ENCODE measurements around the gene PSMA4.
"Not testable (repeated sequence)": the region's sequence is repeated elsewhere in the genome, so short reads cannot be mapped to it uniquely, and the experiment has no call there.

The PSMA4 gene

DNA sequence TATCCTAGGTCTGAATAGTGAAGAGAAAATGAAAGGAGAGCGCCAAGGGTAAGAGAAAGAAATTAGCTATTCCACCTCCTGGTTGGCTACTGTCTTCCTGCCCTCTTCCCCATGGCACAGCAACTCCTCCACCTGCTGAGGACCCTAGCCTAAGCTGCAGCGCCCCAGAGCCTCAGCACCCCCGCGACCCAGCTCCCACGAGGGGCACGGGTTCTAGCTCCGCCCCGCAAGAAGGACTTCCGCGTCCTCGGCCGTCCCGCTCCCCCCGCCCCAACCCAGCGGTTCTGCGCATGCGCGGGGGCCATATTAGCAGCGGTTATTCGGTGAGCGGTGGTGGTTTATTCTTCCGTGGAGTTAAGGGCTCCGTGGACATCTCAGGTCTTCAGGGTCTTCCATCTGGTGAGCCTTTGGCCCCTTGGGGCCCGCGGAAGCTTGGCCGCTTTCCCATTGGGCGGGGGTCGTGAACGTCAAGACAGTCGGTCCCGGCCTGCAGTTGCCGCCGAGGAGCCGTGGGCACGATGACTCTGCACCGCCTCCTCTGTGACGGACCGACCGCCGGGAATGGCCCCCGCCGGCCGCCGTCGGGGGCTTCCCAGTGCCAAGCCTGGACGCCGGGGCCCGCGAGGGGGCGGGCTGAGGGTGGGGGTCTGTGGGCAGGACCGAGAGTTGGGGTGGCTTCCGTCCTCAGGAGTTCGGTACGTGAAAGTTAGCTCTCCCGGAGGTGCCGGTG is at the start of gene PSMA4:
TSS of gene PSMA4 (plus strand) at position 304 of the 730 bp plus-strand sequence. CDS start 1,484 bp downstream, outside the sequence.
- DNase-seq (ENCODE audit: low read depth in 1 of 2, low spot score in 1 of 2), result peak; percentile 90 to 92

DNA sequence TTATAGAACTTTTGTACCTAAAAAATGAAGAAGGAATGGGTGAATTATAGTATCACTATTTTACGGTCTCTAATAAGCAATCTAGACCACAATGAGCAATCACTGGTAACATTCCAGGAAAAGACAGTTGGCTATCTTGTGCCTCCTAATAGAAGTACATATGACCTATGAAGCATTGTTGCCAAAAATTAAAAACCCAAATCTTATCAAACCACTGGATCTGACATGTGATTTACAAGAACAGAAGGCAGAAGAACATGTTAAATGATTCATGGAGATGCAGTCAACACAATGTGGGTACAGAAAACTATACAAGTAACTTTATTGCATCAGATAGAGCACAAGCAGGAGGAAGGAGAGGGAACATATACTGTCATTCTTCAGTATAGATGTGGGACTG is 47.4 kb upstream of the PSMA4 start:
- DNase-seq (ENCODE audit: low read depth in 1 of 2, low spot score in 1 of 2), result no peak

DNA sequence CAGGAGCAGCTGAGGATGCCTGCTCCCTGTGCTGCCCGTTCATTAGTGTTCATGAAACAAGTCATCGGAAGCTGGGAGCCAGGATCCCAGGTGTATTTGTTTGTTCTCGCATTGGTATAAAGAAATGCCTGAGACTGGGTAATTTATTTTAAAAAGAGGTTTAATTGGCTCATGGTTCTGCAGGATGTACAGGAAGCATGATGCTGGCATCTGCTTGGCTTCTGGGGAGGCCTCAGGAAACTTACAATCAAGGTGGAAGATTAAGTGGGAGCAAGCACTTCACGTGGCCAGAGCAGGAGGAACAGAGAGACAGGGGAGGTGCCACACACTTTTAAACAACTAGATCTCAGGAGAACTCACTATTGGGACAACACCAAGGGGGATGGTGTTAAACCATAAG is 38.4 kb upstream of the PSMA4 start:
- DNase-seq (ENCODE audit: low read depth in 1 of 2, low spot score in 1 of 2), result no peak

DNA sequence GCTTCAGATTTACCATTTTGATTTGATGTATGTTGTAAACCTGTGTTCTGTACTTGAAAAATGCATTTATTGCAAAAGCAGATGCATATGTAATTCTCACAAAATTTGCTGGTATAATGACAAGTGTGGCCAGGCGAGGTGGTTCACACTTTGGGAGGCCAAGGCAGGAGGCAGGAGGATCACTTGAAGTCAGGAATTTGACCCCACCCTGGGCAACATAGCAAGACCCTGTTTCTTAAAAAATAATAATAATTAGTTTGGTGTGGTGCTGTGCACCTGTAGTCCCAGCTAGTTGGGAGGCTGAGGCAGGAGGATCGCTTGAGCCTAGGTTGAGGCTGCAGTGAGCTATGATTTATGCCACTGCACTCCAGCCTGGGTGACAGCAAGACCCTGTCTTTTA is 37.6 kb upstream of the PSMA4 start:
- DNase-seq (ENCODE audit: low read depth in 1 of 2, low spot score in 1 of 2), result no peak

DNA sequence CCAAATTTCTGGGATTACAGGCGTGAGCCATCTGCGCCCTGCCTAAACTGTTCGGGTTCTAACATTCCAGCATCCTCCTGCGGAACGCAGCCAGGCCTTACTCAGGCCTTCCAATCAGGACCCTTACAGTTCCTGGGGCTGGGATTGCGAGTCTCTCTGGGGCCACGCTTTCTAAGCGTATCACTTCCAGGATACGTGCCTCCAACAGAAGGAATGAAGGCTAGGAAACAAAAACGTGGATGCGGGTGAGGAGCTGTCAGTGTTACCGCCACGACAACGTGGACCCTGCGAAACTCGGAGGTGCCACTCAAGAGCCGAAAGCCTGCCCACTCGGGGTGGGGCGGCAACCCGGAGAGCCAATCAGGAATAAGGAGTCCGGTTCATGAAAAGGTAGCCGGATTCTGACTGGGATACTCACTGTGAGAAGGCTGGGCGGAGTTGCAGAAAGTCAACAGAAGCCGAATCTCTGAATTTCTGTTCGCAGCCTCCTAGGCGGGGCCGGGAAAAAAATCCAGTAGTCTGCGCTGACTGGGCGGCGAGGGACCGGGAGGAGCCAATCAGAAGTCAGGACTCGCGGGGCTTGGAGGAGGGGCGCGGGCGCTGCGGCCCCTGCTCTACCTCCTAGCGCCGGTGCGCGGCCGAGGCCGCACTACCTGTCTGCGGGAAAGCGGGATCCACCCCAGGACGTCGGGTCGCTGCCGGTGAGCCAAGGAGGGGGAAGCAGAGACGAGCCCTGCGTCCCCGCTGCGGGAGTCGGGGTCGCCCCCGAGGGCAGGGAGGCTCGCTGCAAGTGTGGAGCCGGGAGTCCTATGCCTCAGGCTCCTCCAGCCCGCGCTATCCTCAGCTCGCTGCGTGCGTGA is 33.0 kb upstream of the PSMA4 start, which contains the start of gene HYKK:
TSS of gene HYKK (plus strand) at position 607 of the 860 bp plus-strand sequence. CDS start 5,512 bp downstream, outside the sequence.
- DNase-seq (ENCODE audit: low read depth in 1 of 2, low spot score in 1 of 2), result peak; percentile 32 to 57

DNA sequence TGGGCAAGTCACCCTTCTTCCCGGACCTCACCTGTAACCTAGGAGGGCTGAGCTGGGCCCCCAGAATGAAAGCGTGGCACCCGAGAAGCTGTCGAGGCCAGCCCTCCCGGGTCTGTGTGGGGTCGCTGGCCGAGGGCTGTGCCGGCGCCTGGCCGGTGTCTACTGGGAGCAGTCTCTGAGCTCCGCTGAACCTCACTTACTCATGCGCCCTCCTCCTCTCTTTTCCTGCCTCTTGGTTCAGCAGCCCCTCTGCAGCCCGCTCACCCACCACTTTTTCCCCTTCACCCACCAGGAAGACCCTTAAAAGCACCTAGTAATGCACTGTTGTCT is 32.4 kb upstream of the PSMA4 start:
- no peak for DNase-seq (ENCODE audit: low read depth in 1 of 2, low spot score in 1 of 2)

DNA sequence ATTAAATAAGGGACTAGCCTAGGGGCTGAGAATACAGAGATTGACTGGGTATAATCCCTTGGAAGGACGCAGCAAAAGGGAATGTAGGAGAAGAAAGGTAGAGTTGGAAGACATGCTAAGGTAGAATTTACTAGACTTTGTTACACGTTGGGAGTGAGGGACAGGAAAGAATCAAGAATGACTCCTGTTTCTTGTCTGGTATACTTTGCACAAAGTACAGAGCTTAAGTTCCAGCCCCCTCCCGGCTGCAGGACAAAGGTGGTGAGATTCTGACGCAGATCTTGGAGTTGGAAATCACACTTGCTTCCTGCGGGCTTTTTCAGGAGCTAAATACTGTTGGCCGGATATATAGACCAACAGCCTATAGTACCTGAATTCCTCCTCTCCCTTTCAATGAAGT is 32.0 kb upstream of the PSMA4 start:
- no peak for DNase-seq (ENCODE audit: low read depth in 1 of 2, low spot score in 1 of 2)

DNA sequence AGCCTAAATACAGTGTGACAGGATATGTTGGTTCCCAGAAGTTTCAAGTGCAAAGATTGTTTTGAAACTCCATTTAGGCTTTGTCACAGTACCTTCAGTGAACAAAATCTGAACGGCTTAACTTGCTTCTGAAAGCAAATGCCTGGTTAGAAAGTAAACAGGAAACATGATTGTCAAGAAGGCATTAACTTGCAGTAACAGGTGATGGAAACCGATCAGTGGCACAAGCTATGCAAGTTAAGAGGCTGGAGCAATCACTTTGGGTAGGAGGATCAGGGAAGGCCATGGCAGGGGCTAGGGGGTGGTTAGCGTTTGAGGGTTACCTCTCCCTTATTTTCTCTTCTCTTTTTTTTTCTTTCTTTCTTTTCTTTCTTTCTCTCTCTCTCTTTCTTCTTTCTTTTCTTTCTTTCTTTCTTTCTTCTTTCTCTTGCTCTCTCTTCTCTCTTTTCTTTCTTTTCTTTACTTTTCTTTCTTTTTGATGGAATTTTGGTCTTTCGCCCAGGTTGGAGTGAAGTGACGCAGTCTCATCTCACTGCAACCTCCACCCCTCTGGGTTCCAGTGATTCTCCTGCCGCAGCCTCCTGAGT is 30.4 kb upstream of the PSMA4 start:
- no peak for DNase-seq (ENCODE audit: low read depth in 1 of 2, low spot score in 1 of 2)

DNA sequence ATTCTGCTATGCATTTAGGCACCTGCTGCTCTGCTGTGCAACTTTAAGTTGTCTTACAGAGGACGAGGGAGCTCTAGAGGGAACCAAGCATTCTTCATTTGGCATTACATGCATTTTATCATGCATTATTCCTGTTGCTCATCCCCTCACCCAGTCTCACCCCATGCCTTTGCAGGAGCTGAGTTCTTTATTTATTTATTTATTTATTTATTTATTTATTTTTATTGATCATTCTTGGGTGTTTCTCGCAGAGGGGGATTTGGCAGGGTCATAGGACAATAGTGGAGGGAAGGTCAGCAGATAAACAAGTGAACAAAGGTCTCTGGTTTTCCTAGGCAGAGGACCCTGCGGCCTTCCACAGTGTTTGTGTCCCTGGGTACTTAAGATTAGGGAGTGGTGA is 20.2 kb upstream of the PSMA4 start:
- DNase-seq (ENCODE audit: low read depth in 1 of 2, low spot score in 1 of 2), result not testable (repeated sequence)

DNA sequence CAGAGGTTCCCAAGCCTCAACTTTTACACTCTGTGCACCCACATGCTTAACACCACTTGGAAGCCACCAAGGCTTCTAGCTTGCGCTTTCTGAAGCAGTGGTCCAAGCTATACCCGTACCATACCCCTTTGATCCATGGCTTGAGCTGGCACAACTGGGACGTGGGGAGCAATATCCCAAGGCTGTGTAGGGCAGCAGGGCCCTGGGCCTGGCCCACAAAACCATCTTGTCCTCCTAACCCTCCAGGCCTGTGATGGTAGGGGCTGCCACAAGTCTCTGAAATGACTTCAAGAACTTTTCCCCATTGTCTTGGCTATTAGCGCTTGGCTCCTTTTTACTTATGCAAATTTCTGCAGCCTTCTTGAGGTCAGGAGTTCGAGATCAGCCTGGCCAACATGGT is 16.0 kb upstream of the PSMA4 start:
- DNase-seq (ENCODE audit: low read depth in 1 of 2, low spot score in 1 of 2), result no peak

DNA sequence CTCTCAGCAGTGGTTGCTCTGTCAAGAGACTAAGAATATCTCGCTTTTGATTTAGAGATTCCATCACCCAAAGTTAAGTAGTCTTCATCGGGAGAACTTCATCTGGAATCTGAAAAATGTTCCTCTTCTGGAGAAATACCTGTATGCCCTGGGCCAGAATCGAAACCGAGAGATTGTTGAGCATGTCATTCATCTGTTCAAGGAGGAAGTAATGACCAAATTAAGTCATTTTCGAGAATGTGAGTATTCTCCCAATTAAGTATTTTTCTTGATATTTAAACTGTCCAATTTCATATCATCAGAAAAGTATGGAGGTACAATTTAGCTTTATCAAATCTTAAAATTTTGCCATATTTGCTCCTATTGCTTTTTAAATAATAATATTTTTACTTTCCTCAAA is 12.9 kb upstream of the PSMA4 start:
- DNase-seq (ENCODE audit: low read depth in 1 of 2, low spot score in 1 of 2), result no peak

DNA sequence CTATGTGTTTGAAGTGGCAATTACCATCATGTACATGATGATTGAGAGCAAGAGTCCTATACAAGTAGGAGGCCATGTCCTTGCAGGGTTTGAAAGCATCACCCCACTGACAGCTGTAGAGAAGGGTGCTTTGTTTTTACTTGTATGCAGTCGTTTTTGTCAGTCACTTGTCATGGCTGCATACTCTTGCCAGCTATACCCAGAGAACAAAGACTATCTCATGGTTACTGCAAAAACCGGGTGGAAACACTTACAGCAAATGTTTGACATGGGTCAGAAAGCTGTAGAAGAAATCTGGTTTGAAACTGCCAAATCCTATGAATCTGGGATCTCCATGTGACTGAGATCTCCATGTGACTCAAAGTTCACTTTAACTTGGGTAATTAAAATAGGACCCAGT is 6.9 kb upstream of the PSMA4 start:
- DNase-seq (ENCODE audit: low read depth in 1 of 2, low spot score in 1 of 2), result no peak

DNA sequence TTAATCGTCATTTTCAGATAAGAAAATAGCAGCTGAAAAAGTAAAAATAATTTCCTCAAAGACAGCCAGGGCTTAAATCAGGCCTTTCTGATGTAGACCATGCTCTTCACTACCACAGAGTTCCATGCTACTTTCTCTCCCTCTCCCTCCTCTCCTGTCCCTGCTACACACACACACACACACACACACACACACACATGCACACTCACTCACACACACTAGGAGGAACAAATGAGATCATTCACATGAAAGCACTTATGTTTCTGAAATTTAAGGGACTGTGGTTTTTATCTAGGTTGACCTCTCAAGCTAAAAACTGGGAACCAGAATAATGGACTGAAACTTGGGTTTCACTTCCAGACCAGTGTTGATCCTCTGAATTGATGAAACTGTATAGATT is 4.1 kb upstream of the PSMA4 start:
- DNase-seq (ENCODE audit: low read depth in 1 of 2, low spot score in 1 of 2), result no peak

DNA sequence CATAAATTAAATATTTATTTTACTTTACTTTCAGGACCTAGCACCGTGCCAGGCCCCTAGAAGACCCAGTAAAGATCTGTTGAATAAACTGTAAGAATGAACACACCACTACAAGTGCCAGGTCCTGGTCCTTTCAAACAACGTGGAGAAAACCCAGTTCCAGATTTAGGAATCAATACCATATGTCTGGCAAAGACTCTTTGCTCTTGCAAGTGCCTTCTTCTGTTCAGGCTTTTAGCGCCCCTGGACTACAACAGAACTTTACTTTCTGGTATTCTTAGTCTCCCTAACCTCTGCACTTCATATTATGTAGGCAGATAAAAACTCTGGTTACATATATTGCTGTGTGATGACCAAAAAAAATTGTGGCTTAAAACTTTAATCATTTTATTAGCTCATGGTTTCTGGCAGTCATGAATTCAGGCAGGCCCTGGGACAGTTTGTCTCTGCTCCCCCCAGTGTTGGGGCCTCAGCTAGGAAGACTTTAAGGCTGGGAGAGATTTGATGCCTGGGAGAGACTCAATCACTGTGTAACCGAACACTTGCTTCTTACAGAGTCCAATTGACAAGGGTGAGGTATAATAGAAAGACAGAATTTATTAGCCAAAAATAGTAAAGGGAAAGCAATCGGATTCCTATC is 2.9 kb upstream of the PSMA4 start:
- DNase-seq (ENCODE audit: low read depth in 1 of 2, low spot score in 1 of 2), result no peak

DNA sequence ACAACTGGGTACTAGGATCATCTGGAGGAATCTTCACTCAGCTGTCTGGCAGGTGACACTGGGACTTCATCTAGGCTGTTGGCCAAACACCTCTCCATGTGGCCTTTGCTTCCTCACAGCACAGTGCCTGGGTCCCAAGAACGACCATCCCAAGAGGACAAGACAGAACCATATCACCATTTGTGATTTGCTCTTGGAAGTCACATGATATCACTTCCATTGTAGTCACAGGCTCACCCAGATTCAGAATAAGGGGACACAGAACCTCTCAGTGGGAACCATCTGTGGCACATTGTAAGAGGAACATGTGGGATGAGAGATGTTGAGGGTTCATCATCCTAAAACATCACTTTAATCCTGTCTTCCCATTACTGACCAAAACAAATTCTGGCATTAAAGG is 1.9 kb upstream of the PSMA4 start:
- no peak for DNase-seq (ENCODE audit: low read depth in 1 of 2, low spot score in 1 of 2)

DNA sequence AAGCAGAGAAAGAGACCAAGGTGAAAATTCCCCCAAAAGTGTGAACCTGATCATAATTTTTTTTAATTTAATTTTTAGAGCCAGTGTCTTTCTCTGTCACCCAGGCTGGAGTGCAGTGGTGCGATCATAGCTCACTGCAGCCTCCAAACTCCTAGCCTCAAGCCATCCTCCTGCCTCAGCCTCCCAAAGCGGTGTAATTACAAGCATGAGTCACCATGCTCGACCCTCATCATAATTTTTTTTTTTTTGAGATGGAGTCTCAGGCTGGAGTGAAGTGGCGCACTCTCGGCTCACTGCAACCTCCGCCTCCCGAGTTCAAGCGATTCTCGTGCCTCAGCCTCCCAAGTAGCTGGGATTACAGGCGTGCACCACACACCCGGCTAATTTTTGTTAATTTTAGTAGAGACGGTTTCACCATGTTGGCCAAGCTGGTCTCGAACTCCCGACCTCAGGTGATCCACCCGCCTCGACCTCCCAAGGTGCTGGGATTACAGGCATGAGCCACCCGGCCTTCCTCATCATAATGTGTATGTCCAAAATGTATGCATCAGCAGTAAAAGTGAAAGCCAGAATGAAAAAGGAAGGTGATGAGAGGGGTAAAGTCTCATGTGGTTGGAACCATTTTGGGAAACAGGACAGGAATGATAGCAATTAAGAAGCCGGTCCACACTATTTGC is 642 bp upstream of the PSMA4 start:
- not testable (repeated sequence) for DNase-seq (ENCODE audit: low read depth in 1 of 2, low spot score in 1 of 2)

DNA sequence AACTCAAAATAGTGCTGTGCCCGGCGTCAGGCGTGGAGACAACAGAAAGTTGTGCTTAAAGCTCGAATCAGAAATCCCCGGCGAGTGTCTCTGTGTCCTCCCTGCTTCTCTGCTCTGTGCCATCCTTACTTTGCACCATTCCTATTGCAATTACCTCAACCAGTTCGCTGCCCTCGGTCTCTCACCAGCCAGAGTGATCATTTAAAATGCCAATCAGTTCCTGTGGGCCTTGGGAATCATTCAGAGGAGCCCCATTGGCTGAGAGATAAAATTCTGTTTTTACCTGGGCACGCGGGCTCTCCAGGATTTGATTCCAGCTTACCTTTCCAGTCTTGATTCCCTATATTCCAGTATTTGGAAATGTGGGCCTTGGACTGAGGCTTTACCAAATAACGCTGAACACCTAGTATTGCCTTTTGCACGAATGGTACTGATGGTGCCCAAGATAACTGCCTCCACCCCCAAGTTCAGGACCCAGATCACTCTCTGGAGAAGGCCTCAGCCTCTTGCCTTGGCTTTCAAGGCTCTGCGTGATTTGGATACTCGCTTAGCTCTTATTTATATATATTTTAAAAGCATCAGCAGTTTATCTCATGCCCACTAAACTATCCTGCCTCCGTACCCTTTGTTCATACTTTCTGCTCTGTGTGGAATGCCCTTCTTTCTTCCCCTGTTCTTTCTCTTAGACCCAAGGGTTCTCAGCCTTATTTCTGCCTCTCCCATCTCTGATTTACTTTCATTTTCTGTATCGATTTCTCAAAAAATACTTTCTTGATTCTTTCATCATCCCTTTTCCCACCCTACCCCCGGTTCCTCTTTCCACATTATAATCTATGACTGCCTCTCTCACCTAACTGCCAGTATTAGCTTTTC is 863 bp downstream of the PSMA4 start:
- DNase-seq (ENCODE audit: low read depth in 1 of 2, low spot score in 1 of 2), result no peak

DNA sequence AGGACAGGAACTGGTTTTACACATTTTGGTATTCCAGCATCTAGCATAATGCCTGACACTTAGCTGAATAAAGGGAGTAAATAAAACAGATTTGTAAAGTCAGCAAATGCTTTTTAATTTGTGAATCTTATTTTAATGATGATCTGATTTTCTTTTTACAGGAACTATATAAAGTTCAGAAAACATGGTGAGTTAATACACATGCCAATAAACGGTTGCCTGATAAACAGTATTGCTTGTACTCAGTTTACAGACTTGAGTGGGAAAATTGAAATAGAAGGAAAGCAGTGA is 1.4 kb downstream of the PSMA4 start:
- no peak for DNase-seq (ENCODE audit: low read depth in 1 of 2, low spot score in 1 of 2)

DNA sequence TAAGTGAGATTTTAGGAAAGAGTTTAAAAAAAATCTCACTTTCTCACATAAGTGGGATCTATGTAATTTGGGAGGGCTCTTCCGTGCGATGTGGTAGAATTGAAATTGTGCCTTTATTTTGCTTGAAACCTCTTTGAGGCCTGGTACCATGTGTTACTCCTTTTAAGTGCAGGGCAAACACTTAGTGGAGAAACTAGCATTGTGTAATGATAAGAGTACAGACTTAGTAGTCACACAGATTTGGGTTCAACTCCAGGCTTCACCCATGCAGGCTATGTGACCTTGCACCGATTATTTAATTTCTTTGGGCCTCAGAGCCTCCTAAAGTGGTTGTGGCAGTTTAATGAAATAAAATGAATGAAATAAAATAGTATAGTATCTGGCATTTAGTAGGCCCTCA is 2.4 kb downstream of the PSMA4 start:
- DNase-seq (ENCODE audit: low read depth in 1 of 2, low spot score in 1 of 2), result no peak

DNA sequence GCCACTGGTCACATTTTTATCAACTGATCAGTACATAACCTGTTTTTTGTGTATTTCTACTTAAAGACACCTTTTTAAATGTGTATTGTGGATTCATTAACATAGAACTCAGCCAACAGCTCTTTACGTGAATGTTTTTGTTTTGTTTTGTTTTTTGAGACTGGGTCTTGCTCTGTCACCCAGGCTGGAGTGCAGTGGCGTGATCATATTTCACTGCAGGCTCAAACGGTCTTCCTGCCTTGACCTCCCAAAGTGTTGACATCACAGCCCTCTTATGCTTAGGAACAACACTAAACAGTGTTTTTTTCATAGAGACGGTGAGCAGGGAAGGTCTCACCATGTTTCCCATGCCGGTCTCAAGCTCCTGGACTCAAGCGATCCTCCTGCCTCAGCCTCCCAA is 9.9 kb downstream of the PSMA4 start:
- DNase-seq (ENCODE audit: low read depth in 1 of 2, low spot score in 1 of 2), result no peak

All from activated T-helper 1 cell treated with anti-CD3 and anti-CD28 coated beads, Interleukin-2, amount 50 U/mL, for 16 hours (primary cell).